ENCODE results near the gene ZNF70. TPM values are rescaled to one million over a fixed set of nuclear protein-coding genes. Genes with fewer than 3 reads are reported as not detected.

The ZNF70 gene
- polyA plus RNA-seq, 1 of the 3 experiments (the other 2 are of a cell fraction), result 0.77 TPM

GRCh38 chr22:23752750-23753149 lies 1.8 kb upstream of the ZNF70 start:
- Histone ChIP-seq H3F3A (replicated peaks; ENCODE audit: insufficient read depth) (no peaks in the 10 kb centered on the region), H3K27me3 (ENCODE audit: insufficient read depth) (no peaks in the 10 kb centered on the region), H3K79me2 (ENCODE audit: insufficient read depth) (peaks cover 22% of the 10 kb centered on the region), H3K27ac (ENCODE audit: low read depth in 2 of 2, low read length in 1 of 2) (no peak overlapping the region), H4K20me1 (ENCODE audit: insufficient read depth) (no peaks in the 10 kb centered on the region), H2AFZ (ENCODE audit: low read depth) (no peak overlapping the region), H3K9me2 (no peaks in the 10 kb centered on the region), H3K4me1 (ENCODE audit: control insufficient read depth in 1 of 2, insufficient read depth in 2 of 2, low read depth in 1 of 2, low read length in 1 of 2) (peaks cover 0 to 10% of the 10 kb centered on the region in 2 experiments; a peak in 2 of 4 replicates), H3K4me2 (no peak overlapping the region), H3K9ac (no peak overlapping the region), H3K4me3 (ENCODE audit: low read depth in 2 of 2, low read length in 1 of 2) (no peak overlapping the region), H3K36me3 (replicated peaks in 1 of 2; ENCODE audit: control insufficient read depth in 1 of 2, insufficient read depth in 2 of 2, low read length in 1 of 2) (no peaks in the 10 kb centered on the region), H3K9me3 (no peaks in the 10 kb centered on the region)
- 95% methylated on average over 13 of the region's 16 CpGs for WGBS (ENCODE audit: low lambda C conversion rate)
- POLR2A ChIA-PET, result no interaction called here
- no peak for DNase-seq
- CTCF ChIA-PET, result interaction anchor here (1.9 to 2.7 kb wide), 2 partner anchors 15 to 97 kb away, joined by 4 to 6 read pairs; partner anchors contain the start of gene CHCHD10
- TF ChIP-seq EZH2phosphoT487 (IDR thresholded peaks at IDR 0.05; ENCODE audit: borderline replicate concordance, low read depth) (no peak), JUND (IDR thresholded peaks at IDR 0.05) (no peak), POLR2AphosphoS5 (IDR thresholded peaks at IDR 0.05; ENCODE audit: low read depth, low read length) (no peak), ELF1 (IDR thresholded peaks at IDR 0.05) (no peak), RXRA (IDR thresholded peaks at IDR 0.05; ENCODE audit: borderline replicate concordance, low read depth) (no peak), GABPA (IDR thresholded peaks at IDR 0.05; ENCODE audit: low read depth) (no peak), YY1 (IDR thresholded peaks at IDR 0.05; ENCODE audit: low read depth) (no peak), TAF1 (IDR thresholded peaks at IDR 0.05; ENCODE audit: borderline replicate concordance, low read depth, low read length) (no peak), PBX3 (IDR thresholded peaks at IDR 0.05) (no peak), FOSL2 (IDR thresholded peaks at IDR 0.05; ENCODE audit: borderline replicate concordance, low read depth) (no peak), USF1 (IDR thresholded peaks at IDR 0.05; ENCODE audit: borderline replicate concordance, low read depth) (no peak), USF2 (IDR thresholded peaks at IDR 0.05; ENCODE audit: borderline replicate concordance, low read depth, low read length) (no peak), SMC3 (IDR thresholded peaks at IDR 0.05; ENCODE audit: low read depth, low read length) (no peak)

- Histone ChIP-seq H3F3A (replicated peaks; ENCODE audit: insufficient read depth) (no peaks in the 10 kb centered on the region), H3K4me1 (ENCODE audit: control insufficient read depth in 1 of 2, insufficient read depth in 2 of 2, low read depth in 1 of 2, low read length in 1 of 2) (peaks cover 0 to 10% of the 10 kb centered on the region in 2 experiments; a peak in 2 of 4 replicates), H3K9ac (no peak overlapping the region), H3K27me3 (ENCODE audit: insufficient read depth) (no peaks in the 10 kb centered on the region), H3K79me2 (ENCODE audit: insufficient read depth) (peaks cover 23% of the 10 kb centered on the region), H3K27ac (ENCODE audit: low read depth in 2 of 2, low read length in 1 of 2) (no peak overlapping the region), H3K4me2 (no peak overlapping the region), H3K4me3 (ENCODE audit: low read depth in 2 of 2, low read length in 1 of 2) (no peak overlapping the region), H4K20me1 (ENCODE audit: insufficient read depth) (no peaks in the 10 kb centered on the region), H3K9me3 (no peaks in the 10 kb centered on the region), H3K9me2 (no peaks in the 10 kb centered on the region), H3K36me3 (replicated peaks in 1 of 2; ENCODE audit: control insufficient read depth in 1 of 2, insufficient read depth in 2 of 2, low read length in 1 of 2) (no peaks in the 10 kb centered on the region), H2AFZ (ENCODE audit: low read depth) (no peak overlapping the region)
- ChIA-PET CTCF (interaction anchor here (1.9 to 2.7 kb wide), 2 partner anchors 15 to 98 kb away, joined by 4 to 6 read pairs; partner anchors contain the start of gene CHCHD10), POLR2A (interaction anchor here (1.0 kb wide), 1 partner anchor 106 kb away, joined by 4 read pairs; the partner anchor contains the start of gene SLC2A11)
- DNase-seq, result peak; percentile 30
- 98% methylated on average over 9 of the region's 9 CpGs for WGBS (ENCODE audit: low lambda C conversion rate)
- TF ChIP-seq NFIC (IDR thresholded peaks at IDR 0.05; ENCODE audit: borderline replicate concordance), result no peak
- TF ChIP-seq USF1 (IDR thresholded peaks at IDR 0.05; ENCODE audit: borderline replicate concordance, low read depth), result no peak
- TF ChIP-seq ZBTB33 (IDR thresholded peaks at IDR 0.05; ENCODE audit: borderline replicate concordance, low read depth), result no peak
- TF ChIP-seq RCOR1 (IDR thresholded peaks at IDR 0.05; ENCODE audit: low read length), result no peak
- no peak for TF ChIP-seq EZH2phosphoT487 (IDR thresholded peaks at IDR 0.05; ENCODE audit: borderline replicate concordance, low read depth)
- TF ChIP-seq IRF3 (IDR thresholded peaks at IDR 0.05; ENCODE audit: low read depth, low read length), result no peak
- TF ChIP-seq EP300 (IDR thresholded peaks at IDR 0.05; ENCODE audit: borderline replicate concordance in 1 of 2, low read depth in 1 of 2, low read length in 1 of 2), result no peak
- TF ChIP-seq FOXM1 (IDR thresholded peaks at IDR 0.05; ENCODE audit: low read depth), result no peak
- no peak for TF ChIP-seq MEF2A (IDR thresholded peaks at IDR 0.05; ENCODE audit: borderline replicate concordance, low read depth)
- TF ChIP-seq FOXJ3 (CRISPR knock-in tag; IDR thresholded peaks at IDR 0.05), result no peak
- TF ChIP-seq NRF1 (IDR thresholded peaks at IDR 0.05; ENCODE audit: low read depth, low read length), result no peak
These were observed 1.3 kb upstream of the ZNF70 start for GRCh38 chr22:23752090-23752691.
